Measurements from ENCODE around the gene CEP295NL. TPM values are rescaled to one million over a fixed set of nuclear protein-coding genes. Genes with fewer than 3 reads are reported as not detected.
"Not testable (repeated sequence)": the region's sequence is repeated elsewhere in the genome, so short reads cannot be mapped to it uniquely, and the experiment has no call there.

Gene CEP295NL
- total RNA-seq, 1 donor from 2014 or later, result 5.2 TPM

GRCh38 chr17:78888941-78889518, 14.0 kb downstream of the CEP295NL start:
- no peak for DNase-seq (ENCODE audit: low spot score)

GRCh38 chr17:78886954-78887353, 16.0 kb downstream of the CEP295NL start:
- DNase-seq (ENCODE audit: low spot score), result no peak

GRCh38 chr17:78885956-78886355, 17.0 kb downstream of the CEP295NL start:
- no peak for DNase-seq (ENCODE audit: low spot score)

GRCh38 chr17:78884876-78885667, 17.9 kb downstream of the CEP295NL start:
- DNase-seq (ENCODE audit: low spot score), result no peak

- DNase-seq (ENCODE audit: low spot score), result no peak
These were observed 18.7 kb downstream of the CEP295NL start for GRCh38 chr17:78884148-78884825.

GRCh38 chr17:78883533-78884131, 19.4 kb downstream of the CEP295NL start:
- DNase-seq (ENCODE audit: low spot score), result peak; percentile 81

GRCh38 chr17:78883089-78883532, 19.9 kb downstream of the CEP295NL start:
- peak; percentile 72 for DNase-seq (ENCODE audit: low spot score)

- DNase-seq (ENCODE audit: low spot score), result no peak
These were observed 20.4 kb downstream of the CEP295NL start for GRCh38 chr17:78882540-78883088.

GRCh38 chr17:78879635-78880186, 23.3 kb downstream of the CEP295NL start:
- peak; percentile 70 for DNase-seq (ENCODE audit: low spot score)

GRCh38 chr17:78878871-78879527, 24.0 kb downstream of the CEP295NL start:
- no peak for DNase-seq (ENCODE audit: low spot score)

GRCh38 chr17:78878261-78878660, 24.7 kb downstream of the CEP295NL start:
- DNase-seq (ENCODE audit: low spot score), result no peak

GRCh38 chr17:78876954-78877517, 26.0 kb downstream of the CEP295NL start:
- not testable (repeated sequence) for DNase-seq (ENCODE audit: low spot score)

- no peak for DNase-seq (ENCODE audit: low spot score)
These were observed 26.9 kb downstream of the CEP295NL start for GRCh38 chr17:78876094-78876597.

GRCh38 chr17:78875363-78876093, 27.5 kb downstream of the CEP295NL start:
- no peak for DNase-seq (ENCODE audit: low spot score)

GRCh38 chr17:78873519-78874340, 29.3 kb downstream of the CEP295NL start:
- no peak for DNase-seq (ENCODE audit: low spot score)

- DNase-seq (ENCODE audit: low spot score), result no peak
These were observed 30.5 kb downstream of the CEP295NL start for GRCh38 chr17:78872486-78872885.

GRCh38 chr17:78870621-78871020, 32.4 kb downstream of the CEP295NL start:
- DNase-seq (ENCODE audit: low spot score), result no peak

- no peak for DNase-seq (ENCODE audit: low spot score)
These were observed 34.6 kb downstream of the CEP295NL start for GRCh38 chr17:78868391-78868790.

- DNase-seq (ENCODE audit: low spot score), result not testable (repeated sequence)
These were observed 36.0 kb downstream of the CEP295NL start for GRCh38 chr17:78867046-78867445.
